Measurements from ENCODE around the gene HDAC9.

Gene HDAC9

DNA sequence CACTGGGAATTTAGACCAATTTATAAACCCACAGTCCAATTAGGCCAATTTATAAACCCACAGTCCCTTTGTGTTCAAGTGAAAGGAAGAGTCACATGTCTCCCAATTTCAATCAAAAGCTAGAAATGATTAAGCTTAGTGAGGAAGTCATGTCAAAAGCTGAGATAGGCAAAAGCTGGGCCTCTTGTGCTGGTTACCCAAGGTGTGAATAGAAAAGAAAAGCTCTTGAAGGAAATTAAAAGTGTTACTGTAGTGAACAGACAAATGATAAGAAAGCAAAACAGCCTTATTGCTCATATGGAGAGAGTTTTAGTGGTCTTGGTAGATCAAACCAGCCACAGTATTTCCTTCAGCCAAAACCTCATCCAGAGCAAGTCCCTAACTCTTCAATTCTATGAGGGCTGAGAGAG lies 245.0 kb downstream of the HDAC9 start:
- DNase-seq (ENCODE audit: insufficient read length, low spot score), result no peak
- FAIRE-seq, result no peak
- TF ChIP-seq, protein P1, sequence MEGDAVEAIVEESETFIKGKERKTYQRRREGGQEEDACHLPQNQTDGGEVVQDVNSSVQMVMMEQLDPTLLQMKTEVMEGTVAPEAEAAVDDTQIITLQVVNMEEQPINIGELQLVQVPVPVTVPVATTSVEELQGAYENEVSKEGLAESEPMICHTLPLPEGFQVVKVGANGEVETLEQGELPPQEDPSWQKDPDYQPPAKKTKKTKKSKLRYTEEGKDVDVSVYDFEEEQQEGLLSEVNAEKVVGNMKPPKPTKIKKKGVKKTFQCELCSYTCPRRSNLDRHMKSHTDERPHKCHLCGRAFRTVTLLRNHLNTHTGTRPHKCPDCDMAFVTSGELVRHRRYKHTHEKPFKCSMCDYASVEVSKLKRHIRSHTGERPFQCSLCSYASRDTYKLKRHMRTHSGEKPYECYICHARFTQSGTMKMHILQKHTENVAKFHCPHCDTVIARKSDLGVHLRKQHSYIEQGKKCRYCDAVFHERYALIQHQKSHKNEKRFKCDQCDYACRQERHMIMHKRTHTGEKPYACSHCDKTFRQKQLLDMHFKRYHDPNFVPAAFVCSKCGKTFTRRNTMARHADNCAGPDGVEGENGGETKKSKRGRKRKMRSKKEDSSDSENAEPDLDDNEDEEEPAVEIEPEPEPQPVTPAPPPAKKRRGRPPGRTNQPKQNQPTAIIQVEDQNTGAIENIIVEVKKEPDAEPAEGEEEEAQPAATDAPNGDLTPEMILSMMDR (IDR thresholded peaks at IDR 0.05; ENCODE audit: insufficient read depth, missing control alignments), result no peak

- FAIRE-seq, result no peak
- DNase-seq (ENCODE audit: insufficient read length, low spot score), result no peak
- TF ChIP-seq, protein P1 (IDR thresholded peaks at IDR 0.05; ENCODE audit: insufficient read depth, missing control alignments), result no peak
Observed at GRCh38 chr7:18753972-18754610, 258.5 kb downstream of the HDAC9 start.

- DNase-seq (ENCODE audit: insufficient read length, low spot score), result no peak
- TF ChIP-seq, protein P1 (IDR thresholded peaks at IDR 0.05; ENCODE audit: insufficient read depth, missing control alignments), result no peak
- no peak for FAIRE-seq
Observed at GRCh38 chr7:18754766-18755165, 259.2 kb downstream of the HDAC9 start.

DNA sequence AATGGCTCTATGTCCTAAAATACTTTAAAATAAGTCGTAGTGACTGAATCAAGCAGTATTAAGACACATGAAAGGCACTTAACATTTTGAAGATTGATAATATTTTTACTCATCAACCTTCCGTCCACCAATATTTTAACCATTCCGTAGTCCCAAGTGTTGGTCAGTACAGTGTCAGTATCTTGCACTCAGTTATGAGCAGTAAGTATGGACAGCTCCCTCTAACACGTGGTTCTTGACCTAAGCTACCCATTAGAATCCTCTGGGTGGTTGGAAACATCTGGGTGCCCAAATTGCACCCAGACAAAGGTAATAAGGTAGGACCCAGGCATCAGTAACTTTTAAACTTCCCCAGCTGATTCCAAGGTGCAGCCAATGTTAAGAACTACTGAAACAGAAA lies 260.2 kb downstream of the HDAC9 start:
- DNase-seq (ENCODE audit: insufficient read length, low spot score) (no peak), FAIRE-seq (no peak)
- TF ChIP-seq, protein P1 (IDR thresholded peaks at IDR 0.05; ENCODE audit: insufficient read depth, missing control alignments), result no peak

DNA sequence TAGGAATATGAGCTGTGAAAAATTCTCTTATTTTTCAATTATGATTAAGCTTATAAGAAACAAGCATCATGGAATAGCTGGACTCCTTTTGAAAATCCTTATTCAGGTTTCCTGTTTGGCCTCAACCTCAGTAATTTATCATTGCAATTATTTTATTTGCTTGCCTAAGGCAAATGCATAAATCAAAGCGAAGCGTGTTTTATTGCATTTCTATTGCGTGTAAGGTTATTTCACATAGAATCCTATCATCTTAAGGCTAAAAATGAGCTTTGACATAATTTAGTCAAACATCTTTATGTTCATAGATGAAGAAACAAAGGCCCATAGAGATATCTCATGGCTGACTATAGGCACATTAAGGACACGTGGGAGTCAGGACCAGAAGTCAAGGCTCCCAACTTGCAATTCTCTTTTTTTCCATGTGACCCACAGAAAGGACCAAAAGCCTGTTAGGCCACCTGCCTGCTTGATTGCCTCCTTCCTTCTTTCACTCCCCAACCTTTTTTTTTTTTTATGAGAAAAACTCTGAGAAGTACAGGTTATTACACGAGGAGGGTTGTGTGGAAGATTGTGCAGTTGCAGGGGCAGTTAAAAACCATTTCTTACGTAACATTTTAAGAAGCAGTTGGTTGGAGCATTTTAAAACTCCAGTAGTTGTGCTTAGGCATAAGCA lies 261.0 kb downstream of the HDAC9 start:
- DNase-seq (ENCODE audit: insufficient read length, low spot score) (no peak), FAIRE-seq (no peak)
- TF ChIP-seq, protein P1 (IDR thresholded peaks at IDR 0.05; ENCODE audit: insufficient read depth, missing control alignments), result no peak

DNA sequence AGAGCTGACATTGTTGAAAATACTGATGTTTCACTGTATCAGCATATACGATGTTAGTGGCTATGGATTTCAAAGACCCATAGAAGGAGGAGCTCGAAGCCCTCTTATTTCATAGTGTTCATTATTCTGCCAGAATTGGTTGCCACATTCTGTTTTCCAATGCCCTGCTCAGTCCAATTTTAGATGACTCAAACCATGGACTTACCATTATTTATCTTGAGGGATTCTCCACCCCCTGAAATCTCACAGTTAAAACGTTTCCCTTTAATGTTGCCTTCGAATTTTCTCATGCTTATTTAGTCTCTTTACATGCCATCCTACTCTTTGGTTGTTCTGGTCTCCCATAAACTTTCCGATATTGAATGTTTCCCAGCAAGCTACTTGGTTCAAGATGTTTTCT lies 264.5 kb downstream of the HDAC9 start:
- FAIRE-seq (no peak), DNase-seq (ENCODE audit: insufficient read length, low spot score) (no peak)
- TF ChIP-seq, protein P1 (IDR thresholded peaks at IDR 0.05; ENCODE audit: insufficient read depth, missing control alignments), result no peak
